ENCODE measurements around the gene PPRC1.

GRCh38 chr10:102132193-102132562, 662 bp upstream of the PPRC1 start:
- TF ChIP-seq, protein P1, sequence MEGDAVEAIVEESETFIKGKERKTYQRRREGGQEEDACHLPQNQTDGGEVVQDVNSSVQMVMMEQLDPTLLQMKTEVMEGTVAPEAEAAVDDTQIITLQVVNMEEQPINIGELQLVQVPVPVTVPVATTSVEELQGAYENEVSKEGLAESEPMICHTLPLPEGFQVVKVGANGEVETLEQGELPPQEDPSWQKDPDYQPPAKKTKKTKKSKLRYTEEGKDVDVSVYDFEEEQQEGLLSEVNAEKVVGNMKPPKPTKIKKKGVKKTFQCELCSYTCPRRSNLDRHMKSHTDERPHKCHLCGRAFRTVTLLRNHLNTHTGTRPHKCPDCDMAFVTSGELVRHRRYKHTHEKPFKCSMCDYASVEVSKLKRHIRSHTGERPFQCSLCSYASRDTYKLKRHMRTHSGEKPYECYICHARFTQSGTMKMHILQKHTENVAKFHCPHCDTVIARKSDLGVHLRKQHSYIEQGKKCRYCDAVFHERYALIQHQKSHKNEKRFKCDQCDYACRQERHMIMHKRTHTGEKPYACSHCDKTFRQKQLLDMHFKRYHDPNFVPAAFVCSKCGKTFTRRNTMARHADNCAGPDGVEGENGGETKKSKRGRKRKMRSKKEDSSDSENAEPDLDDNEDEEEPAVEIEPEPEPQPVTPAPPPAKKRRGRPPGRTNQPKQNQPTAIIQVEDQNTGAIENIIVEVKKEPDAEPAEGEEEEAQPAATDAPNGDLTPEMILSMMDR (IDR thresholded peaks at IDR 0.05; ENCODE audit: low read length): no peak
- no peak for TF ChIP-seq EZH2 (IDR thresholded peaks at IDR 0.05; ENCODE audit: borderline replicate concordance, low read length)
